Activated gamma-delta T cell treated with Interleukin-2 at 50 U/mL for 16 hours (primary cell): ENCODE results near the gene ARV1.
"Not testable (repeated sequence)": the region's sequence is repeated elsewhere in the genome, so short reads cannot be mapped to it uniquely, and the experiment has no call there.

ENCODE experiments used
- DNase-seq: peaks from one replicate; pipeline ENCODE4 v3.0.0-alpha.2; 2020

The ARV1 gene

GRCh38 chr1:231021540-231022031 lies 42.7 kb downstream of the ARV1 start:
- DNase-seq = no peak

GRCh38 chr1:231022543-231022942 lies 43.6 kb downstream of the ARV1 start:
- not testable (repeated sequence) for DNase-seq

GRCh38 chr1:231023150-231023549 lies 44.3 kb downstream of the ARV1 start:
- no peak for DNase-seq

- no peak for DNase-seq
These were observed 47.7 kb downstream of the ARV1 start for GRCh38 chr1:231026576-231026975.

- no peak for DNase-seq
These were observed 48.4 kb downstream of the ARV1 start for GRCh38 chr1:231027136-231027925.

- DNase-seq = no peak
These were observed 49.1 kb downstream of the ARV1 start for GRCh38 chr1:231027971-231028370.

GRCh38 chr1:231028682-231029081 lies 49.8 kb downstream of the ARV1 start:
- DNase-seq = no peak

- DNase-seq = not testable (repeated sequence)
These were observed 50.4 kb downstream of the ARV1 start for GRCh38 chr1:231029247-231029646.

- no peak for DNase-seq
These were observed 50.9 kb downstream of the ARV1 start for GRCh38 chr1:231029841-231030240.

GRCh38 chr1:231032963-231033362 lies 54.1 kb downstream of the ARV1 start:
- no peak for DNase-seq

- no peak for DNase-seq
These were observed 56.9 kb downstream of the ARV1 start for GRCh38 chr1:231035799-231036198.

- no peak for DNase-seq
These were observed 57.5 kb downstream of the ARV1 start for GRCh38 chr1:231036416-231036815.

- no peak for DNase-seq
These were observed 59.0 kb downstream of the ARV1 start for GRCh38 chr1:231037585-231038517.

GRCh38 chr1:231039161-231040018 lies 60.5 kb downstream of the ARV1 start:
- DNase-seq = peak; percentile 21

GRCh38 chr1:231040019-231040799 lies 61.3 kb downstream of the ARV1 start, which contains the start of gene FAM89A:
FAM89A (minus strand) TSS chr1:231040254; CDS start chr1:231040211, 43 bp downstream.
- DNase-seq = peak; percentile 67

GRCh38 chr1:231040800-231041718 lies 62.2 kb downstream of the ARV1 start:
- DNase-seq = no peak

GRCh38 chr1:231041719-231042261 lies 62.9 kb downstream of the ARV1 start:
- DNase-seq = no peak

- DNase-seq = no peak
These were observed 65.7 kb downstream of the ARV1 start for GRCh38 chr1:231044588-231044987.

GRCh38 chr1:231045286-231045685 lies 66.4 kb downstream of the ARV1 start:
- DNase-seq = no peak
